Measurements from ENCODE around the gene P2RY14.

P2RY14 gene

DNA sequence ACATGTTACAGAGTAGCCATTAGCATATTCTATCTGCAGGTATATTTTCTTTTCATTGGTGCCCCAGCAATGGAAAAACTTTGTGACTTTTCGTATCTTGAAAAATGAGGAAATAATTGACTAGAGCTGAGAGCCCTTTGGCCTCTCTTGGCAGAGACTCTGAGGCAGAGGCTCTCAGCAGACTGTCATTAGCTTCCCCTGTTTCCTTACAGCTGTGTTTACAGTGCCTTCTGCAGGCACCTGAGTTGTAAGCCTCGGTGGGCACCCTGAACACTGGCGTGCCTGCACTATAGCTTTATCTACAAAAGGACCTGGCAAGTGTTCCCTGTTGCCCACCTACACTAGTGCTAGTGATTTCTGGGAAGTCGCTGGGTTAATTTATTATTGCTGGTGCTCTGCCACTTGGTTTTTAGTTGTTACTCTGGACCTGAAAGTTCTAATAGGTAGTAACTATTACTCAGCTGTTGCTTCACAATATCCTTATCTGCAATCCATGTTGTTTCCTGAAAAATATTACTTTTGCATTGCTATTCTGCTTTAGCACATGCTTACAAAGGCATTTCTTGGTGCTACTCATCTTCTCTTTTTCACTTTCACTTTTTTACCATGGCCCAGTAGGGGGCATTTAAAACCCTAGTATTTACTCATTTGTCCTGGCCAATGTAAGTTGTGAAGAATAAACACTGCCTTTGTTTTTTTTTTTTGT is 67.5 kb downstream of the P2RY14 start:
- DNase-seq = peak; percentile 70

DNA sequence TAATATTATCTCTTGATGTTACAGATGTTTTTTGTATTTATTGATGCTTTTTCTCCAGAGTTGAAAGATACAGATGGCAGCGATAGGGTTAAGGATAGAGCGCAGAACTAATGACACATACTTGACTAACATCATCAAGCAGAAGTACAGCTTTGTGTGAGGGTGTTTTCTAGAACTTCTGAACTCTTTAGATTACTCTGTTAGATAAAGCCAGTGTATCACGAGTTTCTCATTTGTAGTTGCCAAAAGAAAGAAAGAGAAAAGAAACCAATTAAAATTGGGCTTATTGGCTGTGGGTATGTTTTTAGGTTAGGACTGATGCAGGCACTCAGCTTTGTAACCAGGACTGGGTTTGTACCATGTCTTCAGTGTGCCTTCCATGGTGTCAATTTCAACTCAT is 68.7 kb downstream of the P2RY14 start:
- DNase-seq = peak; percentile 18

DNA sequence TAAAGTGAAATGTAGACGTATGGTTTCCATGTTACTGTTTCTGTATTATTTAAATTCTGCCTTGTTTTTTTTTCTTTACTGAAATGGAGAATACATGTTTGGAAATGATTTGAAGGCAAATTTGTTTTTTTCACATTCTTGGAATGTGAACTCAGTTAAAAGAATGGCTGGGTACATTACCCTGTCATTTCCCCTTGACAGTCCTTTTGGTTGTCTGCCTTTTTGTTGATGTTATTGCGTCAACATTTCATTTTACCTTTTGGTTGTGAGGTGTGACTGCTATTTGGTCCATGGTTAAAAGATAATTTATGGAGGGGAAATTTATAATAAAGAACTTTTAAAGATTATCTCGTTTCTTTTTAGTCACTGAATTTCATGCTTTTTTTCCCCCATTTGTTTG is 72.1 kb downstream of the P2RY14 start:
- no peak for DNase-seq

DNA sequence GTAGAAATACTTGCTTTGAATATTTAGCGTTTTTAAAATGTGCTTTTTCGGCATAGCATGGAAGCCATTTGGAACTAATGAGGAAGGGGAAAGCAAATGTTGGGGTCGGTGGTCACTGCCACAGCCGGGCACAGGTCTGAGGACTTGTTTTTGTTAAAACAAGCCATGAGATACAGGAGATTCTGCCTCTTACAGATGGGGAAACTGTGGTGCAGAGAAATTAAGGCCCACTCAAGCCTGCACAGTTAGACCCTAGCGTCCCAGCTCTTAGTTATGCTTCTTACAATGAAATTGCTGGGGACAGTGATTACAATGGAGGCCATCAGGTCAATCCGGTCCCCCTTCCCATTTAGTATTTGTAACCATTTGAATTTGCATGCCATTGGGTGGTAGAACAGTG is 72.9 kb downstream of the P2RY14 start:
- no peak for DNase-seq

DNA sequence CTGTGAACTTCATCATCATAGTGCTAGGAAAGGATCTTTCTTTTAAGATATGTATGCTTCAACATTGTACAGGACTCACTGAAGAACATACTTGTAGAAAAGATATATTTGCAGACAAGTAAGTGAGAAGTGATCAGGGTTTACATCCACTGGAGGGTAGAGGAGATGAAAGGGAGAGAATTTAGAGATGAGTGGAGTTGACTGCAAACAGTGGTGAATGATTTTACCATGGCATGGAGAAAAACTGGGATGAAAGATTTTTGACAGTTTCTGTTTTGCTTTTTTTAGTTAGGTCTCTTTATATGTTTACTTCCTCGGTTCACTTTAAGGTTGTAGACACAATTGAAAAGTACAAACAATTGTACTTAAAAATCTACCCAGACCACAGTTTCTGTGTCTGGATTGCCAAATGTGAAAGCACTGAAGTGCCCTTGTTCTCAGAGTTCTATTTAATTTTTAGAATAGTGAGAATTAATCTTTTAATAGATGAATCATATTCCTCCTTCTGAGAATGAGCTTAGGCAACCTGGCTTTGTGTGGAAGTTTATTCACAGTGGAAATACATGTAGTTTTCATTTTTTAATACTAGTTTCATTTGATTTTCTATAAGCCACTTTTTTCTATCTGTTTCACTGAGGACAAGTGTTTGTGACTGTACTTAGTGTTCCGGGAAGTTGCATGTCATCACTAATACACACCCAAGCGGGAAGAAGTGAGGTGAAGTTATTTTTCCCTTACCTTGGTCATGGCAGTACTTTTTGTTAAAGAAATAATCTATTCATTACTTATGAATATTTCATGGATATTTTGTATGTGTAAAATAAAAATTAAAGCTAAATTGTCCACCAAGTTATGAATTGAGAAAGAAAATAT is 73.6 kb downstream of the P2RY14 start:
- no peak for DNase-seq

DNA sequence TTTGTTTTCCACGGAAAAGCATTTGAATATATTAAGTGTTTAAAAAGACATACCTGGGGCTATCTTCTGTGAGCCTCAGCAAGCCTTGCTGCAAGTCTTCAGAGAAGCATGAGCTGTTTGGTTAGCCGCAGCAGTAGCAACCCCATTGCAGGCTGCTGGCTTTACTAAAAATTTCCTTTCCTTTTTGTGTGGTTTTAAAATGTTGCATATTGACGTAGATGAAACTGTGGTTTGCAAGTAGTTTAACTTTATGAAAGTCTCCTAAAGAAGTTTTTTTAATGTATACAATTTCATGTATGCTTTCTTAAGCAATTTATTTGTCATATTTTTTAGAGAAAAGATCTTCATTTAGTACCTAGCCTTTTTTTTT is 75.3 kb downstream of the P2RY14 start, which contains the start of gene GPR171:
Gene GPR171 (minus strand): TSS at position 166 of the 370 bp plus-strand sequence. CDS start 3,830 bp downstream, outside the sequence.
- DNase-seq = no peak

DNA sequence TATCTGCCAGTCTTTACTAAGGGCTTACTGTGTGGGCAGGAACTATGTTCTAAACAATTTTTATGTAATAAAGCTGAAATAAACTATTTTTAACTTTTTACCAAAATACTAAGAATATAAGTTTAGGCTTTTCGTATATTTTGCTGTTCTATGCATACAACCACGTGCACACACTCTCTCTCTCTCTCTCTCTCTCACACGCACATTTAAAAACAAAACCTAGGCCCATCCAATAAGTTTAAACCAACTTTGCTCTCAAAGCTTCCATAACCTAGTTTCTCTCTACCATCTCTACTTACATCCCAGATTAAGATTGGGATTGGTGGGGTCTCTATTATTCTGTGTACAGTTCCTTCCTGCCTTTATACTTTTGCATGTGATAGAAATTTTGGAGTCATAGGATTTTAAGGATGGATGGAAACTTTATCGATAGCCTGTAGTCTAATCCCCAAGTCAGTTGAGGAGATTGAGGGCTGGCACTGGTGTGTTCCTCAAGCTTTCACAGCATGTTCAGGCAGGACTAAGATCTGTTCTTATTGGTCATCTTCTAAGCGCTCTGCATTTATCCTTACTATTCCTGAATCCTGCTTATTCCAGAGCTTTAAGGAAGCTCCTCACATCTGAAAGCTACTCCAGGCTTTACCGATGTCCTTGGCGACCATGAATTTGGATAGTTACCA is 77.2 kb downstream of the P2RY14 start:
- no peak for DNase-seq

DNA sequence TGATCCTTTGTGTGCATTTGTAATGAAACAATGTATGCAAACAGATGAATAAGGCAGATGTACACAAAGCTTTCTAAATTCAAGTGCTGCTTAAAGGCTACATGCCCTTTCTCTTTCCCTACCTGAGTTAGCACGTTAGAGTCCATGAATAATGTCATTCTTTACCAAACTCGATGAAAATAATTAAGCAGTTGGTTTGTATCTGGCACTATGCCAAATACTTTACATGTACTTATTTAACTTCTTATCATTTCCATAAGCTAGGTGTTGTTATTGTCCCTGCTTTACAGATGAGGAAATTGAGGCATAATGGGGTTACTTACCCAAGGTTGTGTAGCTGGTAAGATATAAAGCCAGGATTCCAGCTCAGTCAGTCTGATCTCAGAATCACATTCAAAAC is 77.8 kb downstream of the P2RY14 start:
- no peak for DNase-seq

DNA sequence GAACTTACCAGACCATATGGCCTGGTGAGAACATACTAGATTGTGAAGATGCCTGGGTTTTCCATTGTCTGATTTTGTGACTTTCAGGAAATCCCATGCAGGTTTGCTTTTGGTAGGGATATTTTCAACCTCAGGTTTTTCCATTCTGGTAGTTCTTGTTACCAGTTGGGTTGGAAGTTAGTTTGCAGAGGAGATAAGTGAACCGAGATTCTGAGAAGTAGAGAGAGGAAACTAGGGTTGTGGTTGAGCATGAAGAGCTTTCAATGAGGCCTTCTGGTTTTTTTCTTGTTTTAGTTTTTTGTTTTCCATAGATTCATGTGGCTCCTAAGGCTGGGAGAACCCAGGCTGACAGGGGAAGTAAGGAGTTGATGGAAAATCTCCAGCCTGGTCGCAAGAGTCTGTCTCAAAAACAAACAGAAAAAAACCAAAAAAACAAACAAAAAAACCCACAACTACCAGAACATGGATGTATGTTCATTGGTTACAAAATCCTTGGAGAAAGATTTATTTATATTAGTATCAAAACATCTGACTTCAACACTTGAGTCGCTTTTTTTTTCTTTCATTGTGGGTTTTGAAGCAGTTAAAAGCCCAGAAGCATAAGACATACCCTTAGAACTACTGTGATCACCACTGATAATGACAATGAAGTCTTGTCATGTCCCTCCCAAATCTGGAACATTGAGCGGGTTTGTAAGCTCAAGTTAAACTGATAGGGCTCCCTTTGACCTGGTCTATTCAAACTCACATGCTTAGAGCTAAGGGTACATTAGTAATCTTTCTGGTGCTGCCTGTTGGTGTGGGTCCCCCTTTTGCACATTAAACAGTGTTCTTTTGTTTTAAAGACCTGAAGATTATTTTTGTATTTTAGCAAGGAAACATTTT is 78.5 kb downstream of the P2RY14 start:
- no peak for DNase-seq

DNA sequence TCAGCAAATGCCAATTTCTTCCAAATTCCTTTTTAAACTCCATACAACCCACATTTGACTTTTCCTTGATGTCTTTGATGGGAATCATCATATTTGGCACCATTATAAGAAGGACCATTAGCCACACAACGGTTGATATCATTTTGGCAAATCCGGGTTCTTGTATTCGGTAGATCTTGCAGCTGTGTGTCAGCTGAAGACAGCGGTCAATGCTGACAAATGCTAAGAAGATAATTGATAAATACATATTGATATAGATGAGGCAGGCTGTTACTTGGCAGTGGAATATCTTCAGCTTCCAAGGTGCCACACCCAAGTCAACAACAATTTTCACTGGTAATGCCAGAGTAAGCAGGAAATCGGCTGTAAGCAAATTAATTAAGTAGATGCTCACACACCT is 79.5 kb downstream of the P2RY14 start:
- DNase-seq = no peak

DNA sequence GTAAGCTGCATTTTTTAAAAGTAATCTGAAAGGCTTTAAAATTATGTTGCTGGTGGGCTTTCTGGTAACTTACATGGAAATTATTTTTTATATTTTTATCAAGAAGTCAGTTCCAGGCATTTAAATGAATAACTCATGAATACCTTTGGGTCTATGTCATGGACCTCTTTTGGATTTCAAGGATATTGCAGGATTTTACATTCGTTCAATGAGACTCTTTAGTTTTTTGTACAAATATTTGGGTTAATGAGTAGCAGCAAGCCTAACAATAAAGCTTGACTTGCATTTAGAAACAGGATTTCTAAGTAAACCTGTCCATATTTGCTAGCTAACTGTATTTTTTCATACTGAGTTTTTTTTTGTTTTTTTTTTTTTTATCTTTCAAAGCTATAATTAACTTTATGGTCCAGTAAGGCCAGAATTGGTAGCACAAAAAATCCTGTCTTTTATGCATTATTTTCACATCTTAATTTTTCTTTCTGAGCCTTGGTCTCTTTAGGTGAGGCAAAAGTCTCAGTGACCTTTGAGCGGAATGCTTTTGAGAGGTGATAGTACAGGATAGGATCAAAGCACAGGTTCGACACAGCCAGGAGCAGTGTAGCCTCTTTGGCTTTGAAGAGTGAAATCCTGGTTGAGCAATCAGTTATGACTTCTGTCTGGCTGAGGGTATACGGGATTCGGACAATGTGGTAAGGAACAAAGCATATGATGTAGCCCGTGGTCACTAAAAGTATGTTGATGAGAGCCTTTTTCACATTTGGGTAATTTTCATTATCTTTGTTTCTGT is 80.2 kb downstream of the P2RY14 start:
- DNase-seq = no peak

DNA sequence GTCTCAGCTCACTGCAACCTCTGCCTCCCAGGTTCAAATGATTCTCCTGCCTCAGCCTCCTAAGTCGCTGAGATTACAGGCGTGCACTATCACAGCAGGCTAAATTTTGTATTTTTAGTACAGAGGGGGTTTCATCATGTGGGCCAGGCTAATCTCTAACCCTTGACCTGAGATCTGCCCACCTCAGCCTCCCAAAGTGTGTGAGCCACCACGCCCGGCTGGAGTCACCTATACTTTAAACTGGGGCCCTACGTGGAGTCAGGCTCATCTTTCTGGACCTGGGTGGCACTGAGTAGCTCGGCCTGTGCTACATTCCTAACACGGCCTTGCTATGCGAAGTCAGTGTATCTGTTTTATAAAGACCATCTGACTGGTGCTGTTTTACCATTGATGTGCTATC is 81.1 kb downstream of the P2RY14 start:
- no peak for DNase-seq

DNA sequence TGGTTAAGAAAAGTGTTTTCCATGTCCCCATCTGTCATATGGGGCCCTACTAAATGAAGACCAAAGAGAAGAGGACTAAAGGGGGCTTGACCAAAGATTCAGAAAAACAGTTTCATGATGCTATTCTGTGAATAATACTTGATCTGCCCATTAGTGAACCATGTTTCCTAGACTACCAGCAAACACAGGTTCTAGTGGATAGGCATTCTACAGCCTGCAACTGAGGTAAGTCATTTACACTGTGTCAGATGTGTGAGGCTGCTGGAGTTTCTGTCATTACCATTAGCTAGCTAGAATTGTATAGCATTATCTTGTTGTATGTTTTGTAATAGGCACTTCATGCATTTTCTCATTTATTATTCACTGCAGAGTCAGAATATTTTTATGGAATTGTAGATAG is 81.9 kb downstream of the P2RY14 start:
- DNase-seq = no peak

DNA sequence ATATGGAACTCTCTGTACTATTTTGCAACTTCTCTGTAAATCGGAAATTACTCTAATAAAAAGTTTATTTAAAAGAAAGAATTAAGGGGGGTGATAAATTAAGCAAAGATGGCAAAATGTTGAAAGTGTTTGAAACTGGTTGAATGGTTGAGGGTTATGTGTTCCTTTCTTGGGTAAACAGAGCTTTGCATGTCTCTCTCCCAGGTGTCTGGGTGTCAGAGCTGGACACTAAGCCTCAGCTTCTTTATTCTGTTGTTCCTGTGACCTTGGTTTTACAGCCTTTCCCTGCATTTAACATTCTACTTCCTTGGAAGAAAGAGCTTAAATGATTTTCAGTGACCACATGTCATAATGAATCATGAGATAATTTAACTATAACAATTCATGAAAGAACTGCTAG is 82.5 kb downstream of the P2RY14 start:
- no peak for DNase-seq

DNA sequence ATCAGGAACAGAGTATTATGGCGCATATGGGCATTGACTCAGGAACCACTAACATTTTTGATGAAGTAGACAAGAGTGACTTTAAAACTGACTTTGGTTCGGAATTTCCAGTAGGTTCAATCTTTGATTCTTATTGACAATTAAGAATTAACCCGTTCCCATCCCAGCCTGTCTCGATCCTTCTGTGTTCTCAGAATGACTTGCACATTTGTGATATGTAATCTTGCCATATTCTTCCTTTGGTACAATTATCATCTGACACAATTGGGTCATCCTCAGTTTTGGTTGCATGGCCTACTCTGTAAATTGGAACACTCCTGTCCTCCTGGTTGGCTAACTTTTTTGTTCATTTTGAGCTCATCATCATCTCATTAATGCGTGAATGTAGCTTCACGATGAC is 85.8 kb downstream of the P2RY14 start:
- DNase-seq = no peak

DNA sequence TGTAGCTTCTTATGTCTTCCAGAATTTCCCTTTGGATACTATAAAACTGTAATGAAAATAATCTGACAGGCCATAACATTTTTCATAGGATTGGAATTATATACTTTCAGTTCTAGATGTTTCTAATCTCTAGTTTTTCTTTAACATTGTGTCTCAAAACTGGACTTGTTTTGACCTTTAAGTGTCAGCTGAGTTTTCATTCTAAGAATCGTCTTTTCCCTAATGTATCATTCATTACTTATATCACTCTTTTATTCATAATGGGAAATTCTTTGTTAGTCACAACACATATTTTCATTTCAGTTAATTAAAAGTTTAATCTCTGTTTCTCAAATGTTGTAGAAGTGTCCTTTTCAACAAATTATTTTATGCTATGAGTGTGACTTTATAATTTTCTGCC is 87.2 kb downstream of the P2RY14 start:
- DNase-seq = no peak

DNA sequence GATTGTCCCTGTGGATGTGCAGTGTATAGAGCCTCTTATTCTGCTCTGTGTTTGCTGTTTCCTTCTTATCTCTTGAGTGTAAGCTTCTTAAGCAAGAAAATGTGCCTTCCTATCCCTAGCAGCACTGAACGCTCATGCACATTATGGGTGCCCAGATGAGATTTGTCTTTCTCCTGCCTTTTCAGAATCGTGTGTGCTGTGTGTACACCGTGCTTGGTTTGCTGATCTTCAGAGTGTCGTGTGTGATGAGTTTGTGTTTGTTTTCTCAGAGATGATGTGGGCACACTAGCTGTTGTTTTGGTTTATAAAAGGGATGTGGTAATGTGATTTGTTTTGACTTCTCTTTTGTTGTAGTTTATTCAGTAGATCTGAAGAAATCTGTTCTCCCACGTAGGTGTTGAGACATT is 95.1 kb downstream of the P2RY14 start:
- DNase-seq = peak; percentile 74

DNA sequence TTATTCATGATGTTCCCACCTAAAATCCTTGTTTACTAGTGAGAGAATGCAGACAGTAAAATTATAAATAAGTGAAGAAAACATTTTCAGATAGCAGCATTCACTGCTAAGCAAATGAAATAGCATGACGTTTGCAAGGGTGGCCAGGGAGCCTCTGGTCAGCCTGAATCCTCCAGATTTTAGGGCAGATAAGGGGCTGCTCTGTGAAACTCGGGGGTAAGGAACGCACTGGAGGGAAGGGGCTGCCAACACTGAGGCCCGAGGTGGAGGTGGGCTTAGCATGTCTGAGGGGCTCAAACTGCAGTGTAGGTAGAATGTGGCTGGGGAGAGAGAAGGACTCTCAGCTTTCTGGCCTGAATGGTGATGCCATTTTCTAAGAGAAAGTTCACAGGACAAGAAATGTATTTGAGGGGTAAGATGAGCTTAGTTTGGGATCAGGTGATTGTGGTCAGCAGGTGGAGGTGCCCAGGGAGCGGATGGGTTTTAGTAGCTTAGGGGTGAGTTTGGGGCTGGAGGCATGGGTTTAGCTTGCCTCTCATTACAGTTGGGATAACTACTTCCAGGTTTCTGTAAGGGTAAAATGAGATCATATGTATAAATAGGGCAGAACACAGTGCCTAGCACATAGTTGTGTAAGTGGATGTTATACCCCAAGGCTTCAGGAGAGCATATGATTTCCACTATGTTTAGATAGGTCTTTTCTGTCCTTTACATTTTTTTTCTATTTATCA is 95.8 kb downstream of the P2RY14 start:
- DNase-seq = peak; percentile 28

DNA sequence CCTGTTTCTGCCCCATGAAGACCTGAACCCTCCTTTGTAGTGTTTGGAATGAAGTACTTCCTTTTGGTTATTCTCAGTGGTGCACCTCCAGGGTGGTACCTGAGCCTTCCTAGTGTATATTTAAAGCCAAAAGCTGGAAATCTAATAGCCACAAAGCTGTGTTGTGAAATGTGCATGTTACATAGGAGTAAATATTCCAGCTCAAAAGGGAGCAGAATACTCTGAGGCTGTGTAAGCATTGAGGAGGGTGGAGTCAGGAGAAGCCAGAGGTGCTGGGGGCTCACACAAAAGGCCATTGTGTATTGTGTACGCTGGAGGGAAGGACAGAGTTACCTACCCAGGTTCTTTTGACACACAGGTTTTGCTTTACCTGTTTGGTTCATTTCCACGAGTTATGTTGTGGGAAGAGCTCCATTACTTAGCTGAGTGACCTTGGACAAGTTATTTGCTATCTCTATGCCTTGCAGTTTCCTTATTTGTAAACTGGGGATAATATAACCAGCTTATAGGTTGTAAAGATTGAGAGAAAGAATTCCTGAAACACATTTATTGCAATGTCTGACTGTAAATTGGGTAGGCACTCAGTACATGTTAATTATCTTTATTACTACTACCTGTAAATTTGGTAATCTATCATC is 100.0 kb downstream of the P2RY14 start:
- no peak for DNase-seq

DNA sequence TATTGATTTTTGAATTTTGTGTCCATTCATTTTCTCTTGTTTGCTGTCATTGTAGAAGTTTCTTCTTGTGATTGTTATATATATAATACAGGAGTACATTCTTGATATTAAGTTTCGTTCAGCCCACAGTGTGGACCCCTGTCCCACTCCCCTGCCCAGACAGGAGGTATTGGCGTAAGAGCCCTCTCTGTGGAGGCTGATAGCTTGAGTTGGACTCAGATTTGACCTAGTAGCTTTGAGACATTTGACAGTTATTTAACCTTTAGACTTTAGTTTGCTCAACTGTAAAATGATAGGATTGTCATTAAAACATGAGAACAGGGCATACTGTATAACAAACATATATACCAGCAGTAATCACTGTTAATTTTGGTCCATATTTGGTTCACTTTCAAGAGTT is 102.4 kb downstream of the P2RY14 start:
- no peak for DNase-seq

DNA sequence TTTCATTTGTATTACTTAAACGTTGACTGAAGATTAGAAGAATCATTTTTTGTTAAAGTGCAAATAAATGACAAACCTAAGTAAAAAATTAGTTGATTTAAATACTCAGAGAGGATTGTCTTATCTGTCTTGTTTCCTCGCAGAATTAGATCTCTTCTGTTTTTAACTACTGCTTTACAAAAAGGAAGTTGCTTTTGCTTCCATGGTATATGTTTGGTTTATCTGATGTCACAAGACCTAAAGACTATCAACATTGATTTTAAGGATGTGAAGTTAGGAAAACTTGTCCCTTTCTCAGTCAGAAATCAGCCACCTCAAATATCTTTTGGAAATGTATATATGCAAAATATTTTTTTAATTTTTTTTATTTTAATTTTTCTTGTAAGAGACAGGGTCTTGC is 104.0 kb downstream of the P2RY14 start:
- peak; percentile 40 for DNase-seq

All from inflammatory macrophage treated with lipopolysaccharide for 4 hours (primary cell).